NCI-H2227 treated with DMSO at 0.1 percent for 48 hours (cell line): ENCODE measurements around the gene CA14.
"Not testable (repeated sequence)": the region's sequence is repeated elsewhere in the genome, so short reads cannot be mapped to it uniquely, and the experiment has no call there.

Experiments used
- DNase-seq: peaks from one replicate; lab custom pipeline; 2025; lab: John Stamatoyannopoulos, UW

Gene CA14

DNA sequence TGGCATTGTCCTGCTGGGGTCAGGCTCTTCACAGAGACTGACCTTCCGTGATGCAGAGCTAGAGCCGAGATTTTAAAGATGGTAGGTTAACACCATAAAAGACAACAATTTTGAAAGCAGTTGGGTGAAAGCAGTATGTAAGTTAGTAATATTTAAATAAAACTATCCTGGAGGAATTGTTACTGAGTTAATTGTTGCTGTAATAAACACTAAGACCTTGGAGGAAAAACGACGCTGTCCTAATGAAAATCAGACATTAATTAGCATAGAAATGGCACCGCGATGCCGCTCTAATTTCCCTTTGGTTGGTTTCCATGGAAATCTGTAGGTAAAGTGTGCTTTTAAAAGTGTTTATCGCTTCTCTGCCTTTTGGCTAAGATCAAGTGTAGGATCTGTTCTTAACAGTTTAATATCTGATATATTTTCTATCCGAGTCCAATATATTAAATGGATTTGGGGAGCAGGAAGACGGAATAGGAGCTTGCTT lies 20.9 kb upstream of the CA14 start:
- DNase-seq, result no peak

DNA sequence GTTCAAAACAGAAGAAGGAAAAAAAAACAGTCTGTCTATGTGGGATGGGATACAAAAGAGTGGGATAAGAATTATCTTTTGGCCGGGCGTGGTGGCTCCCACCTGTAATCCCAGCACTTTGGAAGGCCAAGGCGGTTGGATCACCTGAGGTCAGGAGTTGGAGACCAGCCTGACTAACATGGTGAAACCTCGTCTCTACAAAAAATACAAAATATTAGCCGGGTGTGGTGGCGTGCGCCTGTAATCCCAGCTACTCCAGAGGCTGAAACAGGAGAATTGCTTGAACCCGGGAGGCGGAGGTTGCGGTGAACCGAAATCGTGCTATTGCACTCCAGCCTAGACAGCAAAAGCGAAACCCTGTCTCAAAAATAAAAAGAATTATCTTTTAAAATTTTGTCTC lies 20.4 kb upstream of the CA14 start:
- DNase-seq, result not testable (repeated sequence)

DNA sequence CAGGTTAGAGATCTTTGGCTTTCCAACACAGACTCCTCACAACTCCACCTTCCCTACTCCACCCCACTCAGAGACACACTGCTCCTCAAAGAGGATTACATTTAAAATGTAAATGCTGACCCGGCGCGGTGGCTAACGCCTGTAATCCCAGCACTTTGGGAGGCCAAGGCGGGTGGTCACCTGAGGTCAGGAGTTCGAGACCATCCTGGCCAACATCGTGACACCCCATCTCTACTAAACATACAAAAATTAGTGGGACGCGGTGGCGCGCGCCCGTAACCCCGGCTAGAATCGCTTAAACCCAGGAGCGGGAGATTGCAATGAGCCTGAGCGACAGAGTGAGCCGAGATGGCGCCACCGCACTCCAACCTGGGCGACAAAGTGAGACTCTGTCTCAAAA lies 19.8 kb upstream of the CA14 start:
- no peak for DNase-seq

DNA sequence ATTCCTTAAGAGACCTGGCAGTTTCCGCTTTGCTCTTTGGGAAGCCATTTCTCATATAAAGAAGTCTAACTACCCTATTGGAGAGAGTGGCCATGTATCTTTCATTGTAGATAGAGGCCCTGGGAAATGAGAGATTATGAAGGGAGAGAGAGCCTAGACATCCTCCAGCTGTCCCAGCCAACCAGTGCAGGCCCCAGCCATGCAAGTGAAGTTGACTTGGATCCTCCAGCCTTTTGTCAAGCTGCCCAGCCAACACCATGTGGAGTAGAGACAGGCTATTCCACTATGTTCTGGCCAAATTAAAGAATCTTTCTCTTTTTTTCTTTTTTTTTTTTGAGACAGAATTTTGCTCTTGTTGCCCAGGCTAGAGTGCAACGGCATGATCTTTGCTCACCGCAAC lies 14.6 kb upstream of the CA14 start:
- DNase-seq, result no peak

DNA sequence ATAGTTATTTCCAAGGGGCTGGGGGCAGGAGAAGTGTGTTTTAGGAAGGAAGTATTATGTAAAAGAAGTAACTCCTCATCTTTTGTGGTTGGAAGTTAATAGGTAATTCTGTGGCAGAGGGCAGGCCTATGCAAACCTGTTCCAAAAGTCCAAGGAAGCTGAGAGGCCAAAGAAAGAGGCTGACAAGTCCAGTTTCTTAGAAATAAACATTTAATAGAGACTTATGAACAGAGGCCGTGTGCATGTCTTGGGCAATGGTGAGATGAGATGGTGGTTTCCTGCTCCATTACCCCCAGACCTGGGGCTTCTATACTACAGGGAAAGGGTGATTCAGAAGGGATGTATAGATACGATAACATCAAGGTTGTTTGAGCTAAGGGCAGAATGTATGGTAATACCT lies 7.6 kb upstream of the CA14 start:
- no peak for DNase-seq

DNA sequence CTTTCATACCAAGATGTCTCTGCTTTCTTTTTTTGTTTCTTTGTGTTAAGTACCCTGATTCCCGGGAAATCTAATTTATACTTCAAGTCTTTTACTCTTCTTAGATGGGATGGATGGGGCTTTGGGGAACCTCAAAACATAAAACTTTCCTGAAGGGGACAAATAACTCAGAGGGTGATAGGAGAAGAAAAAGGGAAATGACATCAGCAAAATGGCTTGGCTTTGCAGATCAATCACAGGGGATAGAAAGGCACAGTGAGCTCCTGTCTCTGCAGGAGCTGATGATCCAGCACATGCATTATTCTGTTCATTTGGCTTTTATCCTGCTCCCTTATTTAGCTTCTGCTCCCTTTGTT lies 1.4 kb upstream of the CA14 start:
- DNase-seq, result no peak

DNA sequence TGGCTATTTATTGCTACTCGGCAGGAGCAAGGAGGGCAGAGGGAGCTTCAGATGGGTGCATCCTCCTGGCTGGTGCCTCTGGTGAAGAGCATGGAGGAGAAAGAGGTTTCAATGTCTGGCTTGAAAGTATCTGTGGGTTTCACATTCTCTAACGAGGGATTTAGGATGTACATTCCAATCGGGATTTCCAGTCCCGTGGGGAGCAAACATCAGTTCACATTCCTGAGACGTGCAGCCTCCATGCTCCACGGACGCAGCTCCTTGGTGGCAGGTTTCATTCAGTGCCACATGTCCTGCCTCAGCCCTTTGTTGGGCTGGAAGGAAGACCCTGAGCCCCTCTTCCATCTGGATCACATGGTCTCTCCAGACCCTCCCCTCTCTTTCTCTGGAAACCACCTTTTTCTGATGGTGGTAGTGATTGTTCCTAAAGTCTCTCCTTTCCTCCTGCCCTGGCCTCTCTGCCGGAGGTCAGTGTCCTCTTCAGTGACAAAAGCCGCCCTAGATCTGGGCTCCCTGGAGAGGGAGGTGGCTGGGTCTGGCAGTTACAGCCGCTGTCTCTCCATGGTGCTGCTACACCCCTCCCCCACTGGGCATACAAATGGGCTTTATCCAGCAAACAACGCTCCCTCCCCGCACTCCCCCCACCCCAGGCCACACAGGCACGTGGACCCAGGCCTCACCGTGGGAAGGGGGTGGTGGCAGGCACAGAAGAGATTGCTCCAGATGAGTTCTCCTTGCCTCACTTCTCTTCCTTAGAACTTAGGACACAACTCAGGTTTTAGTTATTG lies 826 bp upstream of the CA14 start:
- peak; percentile 63 for DNase-seq

DNA sequence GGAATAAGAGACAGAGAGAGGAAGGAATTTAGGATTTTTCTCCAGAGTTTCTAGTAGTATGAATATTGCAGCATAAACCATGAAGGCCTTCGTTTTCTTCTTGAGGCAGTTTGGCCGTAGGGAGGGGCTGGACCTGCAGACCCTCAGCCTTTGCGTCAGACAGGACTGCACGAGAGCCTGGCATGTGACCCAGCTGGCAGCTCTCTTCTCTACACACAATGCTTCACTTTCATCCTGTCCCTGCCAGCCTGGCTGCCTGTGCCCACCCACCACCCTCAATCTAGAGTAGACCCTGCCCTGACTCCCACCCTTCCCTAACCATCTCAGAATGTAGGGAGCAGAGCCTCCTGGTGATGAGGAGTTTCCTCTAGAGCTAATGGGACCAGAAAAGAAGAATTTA lies 1.6 kb downstream of the CA14 start:
- no peak for DNase-seq

DNA sequence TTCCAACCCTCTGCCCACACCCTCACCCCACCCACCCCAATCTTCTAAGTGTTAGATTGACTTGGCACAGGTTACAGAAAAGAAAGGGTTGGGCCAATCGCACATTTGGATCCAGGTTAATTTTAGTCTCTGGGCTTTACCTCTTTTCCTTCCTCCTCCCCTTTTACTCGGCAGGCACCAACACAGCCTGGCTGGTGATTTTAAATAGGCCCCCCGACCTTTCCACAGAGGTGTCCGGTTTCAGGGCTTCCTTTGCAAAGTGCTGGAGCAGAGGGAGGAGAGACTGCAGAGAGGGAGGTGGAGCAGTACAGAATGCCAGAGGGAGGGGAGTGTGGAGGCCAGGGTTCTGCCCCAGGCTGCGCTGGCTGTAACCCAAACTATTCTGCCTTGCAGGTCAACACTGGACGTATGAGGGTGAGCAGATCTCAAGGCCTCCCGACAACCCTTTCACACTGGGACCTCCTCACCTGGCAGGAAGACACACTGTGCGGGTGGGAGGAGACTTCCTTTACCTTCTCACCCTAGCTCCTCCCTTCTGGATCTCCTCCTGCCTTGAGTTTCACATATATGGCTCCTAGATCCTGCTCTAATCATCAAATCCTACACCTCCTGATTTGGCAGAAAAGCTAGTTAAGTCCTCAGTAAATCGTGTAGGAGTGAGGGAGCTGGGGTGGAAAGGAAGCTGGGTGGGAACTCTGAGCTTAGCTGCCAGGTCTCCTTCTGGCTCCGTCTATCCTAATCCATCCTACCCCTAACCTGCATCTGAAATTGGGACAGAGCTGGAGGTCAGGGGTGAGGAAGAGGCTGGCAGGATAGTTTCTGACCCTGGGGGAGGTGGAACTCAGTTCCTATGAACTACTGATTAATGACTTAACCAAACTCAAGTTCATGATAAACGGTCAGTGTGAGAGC lies 2.4 kb downstream of the CA14 start:
- peak; percentile 45 for DNase-seq

DNA sequence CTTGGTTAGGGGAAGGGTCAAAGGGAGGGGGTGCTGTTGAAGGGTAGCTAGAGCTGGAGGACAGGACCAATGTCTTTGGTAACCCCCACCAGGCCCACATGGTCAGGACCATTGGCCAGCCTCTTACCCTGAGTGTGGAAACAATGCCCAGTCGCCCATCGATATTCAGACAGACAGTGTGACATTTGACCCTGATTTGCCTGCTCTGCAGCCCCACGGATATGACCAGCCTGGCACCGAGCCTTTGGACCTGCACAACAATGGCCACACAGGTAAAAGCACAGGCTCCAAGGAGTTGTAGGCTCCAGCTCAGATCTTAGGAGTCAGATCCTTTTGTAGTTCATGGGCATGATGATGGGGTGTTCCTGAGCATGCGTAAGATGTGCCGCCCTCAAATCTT lies 3.8 kb downstream of the CA14 start:
- no peak for DNase-seq

DNA sequence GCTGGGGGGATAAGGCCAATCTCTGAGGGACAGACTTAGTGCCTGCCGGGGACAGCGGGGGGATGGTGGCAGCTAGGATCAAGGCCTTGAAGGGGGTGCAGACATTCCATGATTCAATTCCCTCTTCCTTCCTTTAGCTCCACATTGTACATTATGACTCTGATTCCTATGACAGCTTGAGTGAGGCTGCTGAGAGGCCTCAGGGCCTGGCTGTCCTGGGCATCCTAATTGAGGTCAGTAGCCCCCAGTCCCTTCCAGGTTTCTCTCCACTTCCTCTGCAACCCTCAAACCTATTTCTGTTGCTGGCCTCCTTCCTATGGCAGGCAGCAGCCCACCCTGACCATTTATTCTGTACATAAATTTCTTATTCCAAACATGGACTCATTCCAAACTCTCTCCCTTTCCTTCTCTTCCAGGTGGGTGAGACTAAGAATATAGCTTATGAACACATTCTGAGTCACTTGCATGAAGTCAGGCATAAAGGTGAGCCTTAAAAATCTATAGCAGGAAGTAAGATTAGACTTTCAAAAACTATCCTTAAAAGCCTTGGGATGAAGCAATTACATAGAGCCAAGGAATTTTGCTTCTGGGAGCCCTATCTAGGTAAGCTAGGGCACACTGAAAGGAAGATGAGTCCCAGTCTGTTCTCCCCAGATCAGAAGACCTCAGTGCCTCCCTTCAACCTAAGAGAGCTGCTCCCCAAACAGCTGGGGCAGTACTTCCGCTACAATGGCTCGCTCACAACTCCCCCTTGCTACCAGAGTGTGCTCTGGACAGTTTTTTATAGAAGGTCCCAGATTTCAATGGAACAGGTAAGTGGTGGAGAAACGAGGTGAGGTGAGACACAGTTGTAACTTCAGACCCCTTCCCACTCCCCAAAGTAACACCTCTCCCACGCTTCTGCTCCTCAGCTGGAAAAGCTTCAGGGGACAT lies 5.1 kb downstream of the CA14 start:
- DNase-seq, result no peak

DNA sequence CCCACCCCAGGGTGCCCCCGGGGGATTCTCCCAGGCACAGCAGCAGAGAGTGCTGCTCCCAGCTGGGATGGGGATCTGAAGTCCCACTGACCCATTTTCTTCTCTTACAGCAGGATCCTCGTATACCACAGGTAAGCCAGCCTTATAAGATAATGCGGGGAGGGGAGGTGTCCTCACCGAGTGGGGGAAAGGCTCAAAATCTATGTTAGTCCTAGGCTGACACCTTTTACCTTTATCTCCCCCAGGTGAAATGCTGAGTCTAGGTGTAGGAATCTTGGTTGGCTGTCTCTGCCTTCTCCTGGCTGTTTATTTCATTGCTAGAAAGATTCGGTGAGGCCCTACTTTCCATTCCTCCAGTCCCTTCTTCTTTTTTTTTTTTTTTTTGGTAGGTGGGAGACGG lies 6.0 kb downstream of the CA14 start:
- no peak for DNase-seq

DNA sequence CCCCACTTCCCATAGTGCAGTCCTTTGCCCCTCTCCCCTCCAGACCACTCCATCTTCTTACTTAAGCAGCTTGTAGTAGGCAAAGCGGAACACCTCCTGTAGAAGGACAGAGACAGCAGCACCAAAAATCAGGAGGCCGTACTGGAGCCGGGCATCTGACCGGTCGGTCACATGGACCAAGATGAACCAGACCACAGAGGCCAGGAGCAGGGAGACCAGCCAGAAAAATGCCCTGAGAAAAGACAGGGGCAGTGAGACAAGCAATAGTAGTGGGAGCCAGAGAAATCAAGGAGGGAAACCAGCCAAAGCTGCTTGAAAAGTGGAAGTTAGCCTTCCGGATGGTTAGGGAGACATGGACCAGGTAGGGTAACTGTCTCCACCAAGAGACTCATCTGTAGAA lies 10.3 kb downstream of the CA14 start:
- DNase-seq, result no peak

DNA sequence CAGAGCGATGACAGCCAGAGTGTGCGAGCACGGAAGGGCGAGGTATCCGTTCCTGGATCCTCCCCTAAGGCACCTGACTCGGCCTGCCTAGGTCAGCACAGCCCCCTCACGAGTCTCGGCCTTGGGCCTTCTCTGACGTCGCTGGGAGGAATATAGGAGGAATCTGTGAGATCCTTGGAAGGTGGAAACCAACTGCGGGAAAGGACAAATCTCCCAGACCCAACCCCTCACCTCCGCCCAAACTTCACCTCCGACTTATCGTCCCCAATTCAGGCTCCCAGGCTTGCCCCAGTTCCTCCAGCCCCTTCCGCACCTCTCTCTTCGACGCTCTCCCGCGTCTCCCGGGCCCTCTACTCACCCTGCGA lies 10.7 kb downstream of the CA14 start:
- no peak for DNase-seq

DNA sequence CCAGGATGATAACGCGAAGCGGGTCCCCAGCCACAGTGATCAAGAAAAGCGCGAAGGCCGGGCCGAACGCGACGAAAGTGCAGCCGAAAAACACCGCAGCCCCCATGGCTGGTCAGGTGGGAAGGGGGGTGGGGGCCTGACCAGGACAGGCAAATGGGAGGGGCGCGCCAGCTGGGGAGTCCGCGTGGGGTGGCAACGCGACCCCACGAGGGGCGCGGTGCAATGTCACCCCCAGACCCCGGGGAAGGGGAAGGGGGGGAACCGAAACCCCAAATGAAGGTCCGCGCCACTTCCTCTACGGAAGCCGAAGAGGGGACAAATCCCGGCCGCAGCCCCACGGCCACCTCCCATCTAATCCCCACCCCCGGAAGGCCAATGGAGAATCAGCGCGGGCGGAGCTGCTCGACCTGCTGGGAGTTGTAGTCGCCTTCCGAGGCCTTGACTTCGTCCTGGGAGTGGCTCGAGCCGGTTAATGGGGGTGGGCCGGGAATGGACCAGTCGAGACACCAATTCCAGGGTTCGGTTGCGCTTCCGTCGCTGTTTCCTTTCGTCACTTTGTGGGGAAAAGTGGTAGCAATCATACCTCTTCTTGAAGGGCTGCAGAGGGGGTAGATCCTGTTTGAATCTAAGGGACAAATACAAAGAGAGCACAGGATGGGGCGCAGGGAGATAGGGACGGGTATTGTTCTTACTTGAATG lies 11.3 kb downstream of the CA14 start, which contains the start of gene APH1A:
Gene APH1A, minus strand, starts transcription at position 312 of the 699 bp plus-strand sequence. Its CDS starts 206 bp downstream, at position 106.
- DNase-seq, result peak; percentile 96

DNA sequence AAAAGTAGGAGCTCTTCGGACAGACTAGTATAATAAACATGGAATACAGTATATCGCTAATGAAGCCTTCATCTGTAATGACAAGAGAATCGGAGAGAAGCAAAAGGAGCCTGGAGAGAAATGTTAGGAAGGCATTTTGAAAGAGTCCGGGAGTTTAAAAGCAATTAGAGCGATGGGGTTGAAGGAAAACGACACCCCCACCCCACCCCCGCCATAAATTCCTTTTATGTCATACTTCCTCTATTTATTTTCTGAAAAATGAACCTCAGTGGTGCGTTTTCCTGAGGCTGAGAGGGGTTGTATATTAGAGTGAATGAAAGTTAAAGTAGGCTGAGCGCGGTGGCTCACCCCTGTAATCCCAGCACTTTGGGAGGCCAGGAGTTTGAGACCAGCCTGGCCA lies 11.9 kb downstream of the CA14 start:
- DNase-seq, result no peak

DNA sequence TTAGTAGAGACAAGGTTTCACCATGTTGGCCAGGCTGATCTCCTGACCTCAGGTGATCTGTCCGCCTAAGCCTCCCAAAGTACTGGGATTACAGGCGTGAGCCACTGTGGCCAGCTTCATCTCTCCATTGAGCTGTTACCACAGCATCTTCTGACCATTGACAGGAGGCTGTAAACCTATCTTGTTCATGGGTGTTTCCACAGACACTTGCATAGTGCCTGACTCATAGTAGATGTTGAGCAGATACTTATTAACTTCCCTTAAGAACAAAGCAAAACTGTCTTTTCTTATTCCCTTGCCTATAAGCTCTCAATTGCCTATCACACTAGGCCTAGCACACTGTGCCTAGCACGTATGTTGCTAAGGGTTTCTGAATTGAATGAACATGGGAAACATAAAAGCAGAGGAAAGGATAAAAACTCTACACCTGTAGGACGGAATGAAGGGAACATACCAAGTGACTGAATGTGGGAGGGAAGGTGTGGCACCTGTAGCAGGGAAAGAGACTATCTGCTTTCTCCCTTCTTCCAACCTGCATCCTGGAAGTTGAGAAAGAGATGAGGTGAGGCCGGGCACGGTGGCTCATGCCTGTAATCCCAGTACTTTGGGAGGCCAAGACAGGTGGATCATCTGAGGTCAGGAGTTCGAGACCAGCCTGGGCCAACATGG lies 13.9 kb downstream of the CA14 start:
- no peak for DNase-seq

DNA sequence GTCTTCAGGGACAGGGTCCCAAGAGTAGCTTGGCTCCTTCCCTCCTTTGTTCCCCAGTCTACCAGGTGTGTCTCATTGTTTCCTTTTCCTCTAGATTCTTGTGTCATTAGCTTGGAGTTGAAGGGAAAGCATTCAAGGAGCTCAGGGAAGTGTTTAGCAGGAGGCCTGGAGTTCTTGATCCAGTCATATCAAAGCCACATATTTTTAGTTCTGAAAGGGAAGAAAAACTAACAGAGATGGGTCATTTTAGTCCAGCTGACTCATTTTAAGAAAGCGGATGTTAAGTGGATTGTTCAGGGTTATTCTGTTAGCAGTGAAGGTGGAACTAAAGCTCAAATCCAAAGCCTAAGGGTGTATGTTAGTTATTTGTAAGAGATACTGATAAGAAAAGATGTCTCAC lies 15.7 kb downstream of the CA14 start:
- DNase-seq, result no peak

DNA sequence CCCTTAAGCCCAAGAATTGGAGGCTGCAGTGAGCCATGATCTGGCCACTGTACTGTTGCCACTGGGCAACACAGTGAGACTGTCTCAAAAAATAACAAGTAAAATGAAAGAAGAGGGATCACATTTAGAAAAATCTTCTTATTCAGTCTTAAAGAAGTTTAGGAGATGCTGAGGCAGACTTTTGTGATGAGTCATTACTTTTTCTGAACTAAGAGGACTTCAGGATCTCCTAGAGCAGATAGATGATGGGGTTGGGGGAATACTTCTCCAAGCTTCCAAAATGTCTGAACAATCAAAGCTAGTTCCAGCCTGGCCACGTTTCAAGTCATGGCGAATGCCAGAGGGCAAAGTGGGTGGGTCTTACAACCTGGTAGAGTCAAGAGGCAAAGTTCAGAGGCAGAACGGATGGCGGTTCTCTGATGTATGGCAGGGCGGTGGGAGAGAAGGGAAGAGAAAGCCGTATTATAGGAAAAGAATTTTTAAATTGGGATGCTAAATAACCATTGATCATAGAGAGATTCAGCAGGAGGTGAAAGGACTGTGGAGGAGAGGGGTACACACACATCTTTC lies 22.6 kb downstream of the CA14 start:
- no peak for DNase-seq

DNA sequence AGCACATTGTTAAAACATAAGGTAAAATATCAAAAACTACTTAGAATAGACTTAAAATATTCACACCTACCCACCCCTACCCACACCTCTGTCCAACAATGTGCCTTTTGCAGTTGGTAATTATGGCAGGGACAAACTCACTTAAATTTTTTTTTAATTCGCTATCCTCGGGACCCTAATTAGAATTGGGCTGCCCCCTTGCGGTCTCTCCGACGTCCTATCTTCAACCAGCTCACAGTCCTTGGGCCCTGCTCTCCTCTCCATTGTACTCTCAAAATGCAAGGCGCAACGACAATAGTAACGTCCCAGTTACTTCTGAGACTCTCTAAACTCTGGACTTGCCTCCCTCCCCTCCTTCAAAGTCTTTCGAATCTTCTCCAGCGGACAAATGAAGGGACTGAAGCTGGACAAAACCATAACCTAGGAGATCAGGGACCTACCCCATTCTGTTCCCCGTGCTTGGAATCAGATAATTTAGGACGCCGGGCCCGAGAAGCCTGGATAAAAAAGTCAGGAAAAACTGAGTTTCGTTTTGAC lies 23.7 kb downstream of the CA14 start:
- DNase-seq, result peak; percentile 65
